Stimulated activated CD8-positive, alpha-beta memory T cell treated with anti-CD3 and anti-CD28 coated beads, Interleukin-15, amount 100 ng/mL, for 24 hours (primary cell): ENCODE results near the gene ADAMTSL4.
"Not testable (repeated sequence)": the region's sequence is repeated elsewhere in the genome, so short reads cannot be mapped to it uniquely, and the experiment has no call there.

Experiments used
- DNase-seq: peaks from one replicate; pipeline ENCODE4 v3.0.0-alpha.2; 2020; ENCODE audit warnings: low read depth

The ADAMTSL4 gene

GRCh38 chr1:150567717-150568593 lies 18.7 kb downstream of the ADAMTSL4 start:
- no peak for DNase-seq

DNA sequence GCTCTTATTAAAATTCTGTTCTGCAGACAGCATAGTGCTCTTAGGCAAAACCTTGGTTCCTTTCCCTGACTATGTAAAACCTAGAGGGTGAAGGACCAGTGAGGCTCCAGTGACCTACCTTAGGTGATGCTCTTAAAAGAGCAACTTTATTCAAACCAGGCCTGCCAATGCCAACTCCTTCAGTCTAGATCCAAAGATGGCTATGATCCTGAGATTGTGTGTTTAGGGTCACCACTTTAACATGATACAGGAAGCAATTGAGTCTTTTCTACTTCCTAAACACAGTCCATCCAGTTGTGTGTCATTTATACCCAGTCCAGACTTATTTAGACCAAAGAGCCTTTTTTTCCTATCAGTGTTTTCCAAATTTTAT lies 19.4 kb downstream of the ADAMTSL4 start:
- DNase-seq = no peak

DNA sequence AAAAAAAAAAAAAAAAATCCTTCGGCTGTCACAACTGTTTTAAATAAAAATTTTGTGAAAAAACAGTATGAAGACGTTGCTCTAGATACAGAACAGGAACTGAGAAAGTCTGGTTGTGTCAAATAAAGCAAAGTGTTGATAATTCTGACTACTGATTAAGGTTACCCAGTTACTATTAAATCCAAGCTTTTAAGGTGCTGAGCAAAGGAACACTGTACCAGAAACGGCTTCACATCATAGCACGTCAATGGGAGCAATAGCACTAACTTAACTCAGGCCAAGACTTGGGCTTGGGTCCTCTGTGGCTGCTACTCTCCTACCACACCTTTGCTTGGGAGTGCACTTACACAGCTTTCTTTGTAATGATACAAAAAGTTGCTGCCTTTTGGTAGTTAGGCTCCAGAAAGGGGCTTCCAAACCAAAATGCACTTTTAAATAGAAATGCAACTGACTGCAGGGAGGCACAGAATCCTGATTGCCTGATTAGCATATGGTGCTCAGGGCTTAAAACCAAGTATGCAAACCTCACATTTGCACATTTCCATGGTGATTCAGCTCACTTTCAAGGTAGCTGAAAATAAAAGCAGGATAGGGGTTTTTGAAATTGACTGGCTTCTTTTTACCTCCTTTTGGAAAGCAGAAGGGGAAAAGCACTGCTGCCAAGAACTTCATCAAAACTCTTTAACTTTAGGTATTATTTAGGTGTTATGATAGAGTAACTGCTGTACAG lies 23.9 kb downstream of the ADAMTSL4 start:
- no peak for DNase-seq

GRCh38 chr1:150573648-150574071 lies 24.5 kb downstream of the ADAMTSL4 start:
- not testable (repeated sequence) for DNase-seq

DNA sequence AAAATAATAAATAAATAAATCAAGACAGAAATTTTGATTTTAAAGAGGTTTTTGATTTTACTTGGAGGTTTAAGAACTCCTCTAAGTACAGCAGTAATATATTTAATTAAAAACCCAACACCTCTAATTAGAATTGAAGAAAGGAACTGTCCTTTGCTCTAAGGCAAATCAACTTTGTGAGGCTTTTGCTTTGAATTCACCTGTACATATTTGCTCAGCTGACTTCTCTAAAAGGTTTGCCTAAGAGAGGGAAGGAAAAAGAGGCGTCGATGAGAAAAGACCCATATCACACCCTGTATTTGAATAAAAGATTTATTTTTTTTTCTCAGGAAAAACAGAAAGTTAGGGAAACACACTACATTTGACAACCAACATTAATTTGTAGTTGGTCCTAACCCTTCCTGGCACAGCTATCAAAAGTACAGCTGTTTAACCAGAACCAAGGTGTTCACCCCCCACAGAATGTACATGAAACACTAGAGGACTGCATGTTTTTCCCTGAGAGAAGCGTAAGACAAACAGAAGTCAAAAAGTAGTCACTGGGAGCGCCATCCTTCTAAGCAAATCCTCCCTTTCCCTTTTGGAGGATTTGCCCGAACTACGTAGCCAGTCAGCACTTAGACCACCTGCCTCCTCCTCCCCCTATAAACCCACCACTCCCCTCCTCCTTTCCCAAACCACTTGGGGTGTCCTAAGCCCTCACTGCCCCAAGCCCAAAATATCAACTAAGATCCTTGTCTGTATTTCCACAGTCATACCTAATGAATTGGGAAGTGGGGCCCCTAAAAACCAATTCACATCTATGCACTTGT lies 25.3 kb downstream of the ADAMTSL4 start:
- no peak for DNase-seq

- no peak for DNase-seq
Observed at GRCh38 chr1:150575072-150575489, 25.9 kb downstream of the ADAMTSL4 start.

DNA sequence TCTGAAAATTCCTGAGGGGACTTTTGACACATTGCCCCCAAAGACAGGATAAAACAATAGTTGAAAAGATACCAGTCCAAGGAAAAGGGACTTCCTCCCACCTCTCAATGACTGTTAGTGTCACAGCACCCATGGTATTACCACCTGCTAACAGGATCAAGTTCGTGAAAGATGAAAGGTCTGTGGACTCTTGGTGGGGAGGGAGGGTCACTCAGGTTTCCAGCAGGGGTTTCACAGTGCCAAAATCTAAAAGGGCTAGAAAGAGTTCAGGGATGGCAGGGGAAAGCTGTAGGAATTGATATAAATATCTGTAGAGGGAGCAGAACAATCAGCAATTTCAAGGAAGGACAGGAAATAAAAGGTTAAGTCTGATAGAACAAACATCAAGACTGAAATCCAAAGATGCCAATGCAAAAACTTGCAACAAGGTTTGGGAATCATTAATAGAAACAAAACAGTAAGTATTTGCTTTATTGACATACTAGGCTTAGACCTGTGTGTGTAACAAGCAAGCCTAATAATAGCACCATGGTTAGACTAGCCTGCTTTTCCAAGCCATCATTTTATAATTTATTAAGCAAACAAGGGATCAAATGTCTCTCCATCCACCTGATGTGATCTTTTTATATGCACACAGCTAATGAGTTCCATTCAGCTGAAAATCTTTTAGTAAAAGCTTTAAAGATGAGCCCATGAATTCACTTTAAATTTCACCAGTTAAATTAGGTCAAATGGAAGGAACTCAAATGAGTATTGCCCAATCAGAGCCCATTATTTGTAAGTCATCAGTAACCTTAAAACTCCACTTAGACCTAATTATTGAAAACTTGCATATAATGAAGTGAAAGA lies 26.5 kb downstream of the ADAMTSL4 start:
- DNase-seq = no peak

DNA sequence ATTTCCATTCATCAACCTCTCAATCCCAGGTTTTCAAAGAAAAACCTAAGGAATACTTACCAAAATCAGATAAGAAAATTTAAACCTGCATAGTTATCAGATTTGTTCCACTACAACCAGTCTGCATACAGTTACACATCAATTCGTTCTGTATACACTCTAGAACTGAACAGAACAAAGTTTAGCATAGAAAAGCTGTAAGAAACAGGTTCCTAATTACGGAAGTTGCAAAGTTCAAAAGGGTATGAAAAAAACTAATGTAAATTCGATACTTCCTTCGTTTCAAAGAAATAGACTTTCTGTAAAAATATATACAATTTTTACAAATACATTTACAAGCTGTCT lies 27.1 kb downstream of the ADAMTSL4 start:
- DNase-seq = no peak

DNA sequence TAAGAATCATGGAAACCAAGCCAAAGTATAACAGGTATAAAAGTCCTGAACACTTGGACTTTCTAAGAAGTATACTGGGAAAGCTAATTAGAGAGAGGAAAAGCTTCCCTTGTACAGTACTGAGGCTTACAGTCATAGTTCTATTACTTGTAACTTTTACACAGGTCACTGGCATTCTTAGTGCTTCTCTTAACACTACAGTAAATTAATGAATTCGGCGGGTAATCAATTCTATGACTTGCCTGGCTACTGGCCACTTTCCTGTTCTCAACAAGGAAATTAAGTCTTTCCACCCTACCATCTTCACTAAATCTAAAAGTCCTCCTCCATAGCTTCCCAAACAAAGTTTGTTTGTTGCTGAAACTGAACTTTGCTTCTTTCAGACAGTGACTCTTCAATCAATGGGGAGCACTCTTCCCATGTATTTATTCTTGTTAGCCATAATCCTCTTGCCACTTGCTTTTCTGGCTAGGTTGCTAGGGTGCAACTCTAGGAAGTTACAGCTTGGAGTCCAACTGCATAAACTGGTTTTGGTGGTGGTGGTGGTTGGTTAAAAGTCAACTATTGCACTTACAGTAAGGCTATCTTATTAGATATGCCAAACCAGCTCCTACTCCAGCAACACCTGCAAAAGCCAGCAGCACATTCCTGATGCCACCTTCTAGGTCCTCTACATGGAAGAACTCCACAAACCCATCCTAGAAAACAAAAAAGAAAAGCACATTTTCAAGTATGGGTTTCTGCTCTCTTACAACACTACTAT lies 27.8 kb downstream of the ADAMTSL4 start:
- no peak for DNase-seq

DNA sequence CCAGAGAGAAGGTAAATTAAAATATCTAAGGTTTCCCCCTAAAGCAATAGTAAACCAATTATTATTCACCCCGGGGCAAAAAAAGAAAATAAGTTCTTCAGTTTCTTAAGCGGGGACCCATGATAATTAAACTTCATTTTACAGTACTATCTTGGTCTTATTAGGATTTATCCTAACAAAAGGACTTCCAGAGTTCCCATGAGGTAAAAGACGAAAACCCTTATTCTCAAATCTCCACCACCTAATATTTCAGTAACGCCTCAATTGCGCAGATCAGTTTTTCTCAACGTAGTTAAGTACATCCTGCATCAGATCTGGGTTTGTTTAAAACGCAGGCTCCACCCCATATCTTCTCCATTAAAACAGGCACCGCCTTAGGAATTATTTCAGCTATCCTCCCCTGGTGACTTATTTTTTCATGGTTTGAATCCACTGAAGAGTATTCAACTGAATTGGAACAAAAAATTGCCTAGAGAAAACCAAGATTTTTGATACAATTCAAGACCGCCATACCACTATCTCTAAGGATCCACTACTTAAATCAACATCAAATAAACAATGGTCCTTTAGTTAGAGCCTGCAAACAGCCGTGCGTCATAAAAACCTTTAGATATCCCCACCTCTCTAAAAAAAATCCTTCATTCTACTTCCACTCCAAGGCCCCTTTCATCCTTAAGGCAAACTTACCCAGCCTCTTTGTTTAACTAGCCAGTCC lies 28.5 kb downstream of the ADAMTSL4 start:
- DNase-seq = no peak

GRCh38 chr1:150578272-150579109 lies 29.3 kb downstream of the ADAMTSL4 start:
- DNase-seq = no peak

- peak; percentile 68 for DNase-seq
Observed at GRCh38 chr1:150579110-150579944, 30.1 kb downstream of the ADAMTSL4 start, which contains the start of gene MCL1. MCL1 (minus strand) TSS chr1:150579610; CDS start chr1:150579530, 80 bp downstream.

GRCh38 chr1:150579945-150580642 lies 30.9 kb downstream of the ADAMTSL4 start:
- no peak for DNase-seq

GRCh38 chr1:150580966-150581365 lies 31.8 kb downstream of the ADAMTSL4 start:
- DNase-seq = not testable (repeated sequence)

- DNase-seq = not testable (repeated sequence)
Observed at GRCh38 chr1:150581437-150581836, 32.2 kb downstream of the ADAMTSL4 start.

DNA sequence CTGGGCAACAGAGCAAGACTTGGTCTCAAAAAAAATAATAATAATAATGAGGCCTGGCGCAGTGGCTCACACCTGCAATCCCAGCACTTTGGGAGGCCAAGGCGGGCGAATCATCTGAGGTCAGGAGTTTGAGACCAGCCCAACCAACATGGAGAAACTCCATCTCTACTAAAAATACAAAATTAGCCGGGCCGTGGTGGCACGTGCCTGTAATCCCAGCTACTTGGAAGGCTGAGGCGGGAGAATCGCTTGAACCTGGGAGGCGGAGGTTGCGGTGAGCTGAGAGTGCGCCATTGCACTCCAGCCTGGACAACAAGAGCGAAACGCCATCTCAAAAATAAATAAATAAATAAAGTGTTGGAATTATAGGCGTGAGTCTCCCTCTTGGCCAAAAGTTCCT lies 32.8 kb downstream of the ADAMTSL4 start:
- DNase-seq = not testable (repeated sequence)

DNA sequence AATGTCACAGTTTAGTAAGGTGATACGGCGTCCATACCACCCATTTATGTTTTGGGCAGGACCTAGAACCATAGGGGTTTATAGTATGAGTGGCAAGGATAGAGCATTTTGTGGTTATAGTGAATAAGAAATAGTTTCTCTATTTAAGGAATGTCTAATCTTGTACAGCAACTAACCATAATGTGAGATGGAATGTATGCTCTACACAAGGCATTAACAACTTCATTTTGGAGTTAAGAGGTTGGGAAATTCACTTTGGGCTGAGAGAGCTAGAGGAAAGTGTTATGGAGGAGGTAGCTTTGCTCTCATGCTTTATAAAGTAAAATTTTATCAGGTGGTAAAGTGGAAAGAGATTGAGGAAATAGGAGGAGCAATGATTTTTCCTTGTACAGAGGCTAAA lies 33.2 kb downstream of the ADAMTSL4 start:
- no peak for DNase-seq
